ENCODE measurements around the gene ZCCHC14. TPM values are rescaled to one million over a fixed set of nuclear protein-coding genes. Genes with fewer than 3 reads are reported as not detected.
"Not testable (repeated sequence)": the region's sequence is repeated elsewhere in the genome, so short reads cannot be mapped to it uniquely, and the experiment has no call there.

ZCCHC14 gene
- total and polyA plus RNA-seq, 2 experiments from 2014 or later: 4.3 to 14.5 TPM

DNA sequence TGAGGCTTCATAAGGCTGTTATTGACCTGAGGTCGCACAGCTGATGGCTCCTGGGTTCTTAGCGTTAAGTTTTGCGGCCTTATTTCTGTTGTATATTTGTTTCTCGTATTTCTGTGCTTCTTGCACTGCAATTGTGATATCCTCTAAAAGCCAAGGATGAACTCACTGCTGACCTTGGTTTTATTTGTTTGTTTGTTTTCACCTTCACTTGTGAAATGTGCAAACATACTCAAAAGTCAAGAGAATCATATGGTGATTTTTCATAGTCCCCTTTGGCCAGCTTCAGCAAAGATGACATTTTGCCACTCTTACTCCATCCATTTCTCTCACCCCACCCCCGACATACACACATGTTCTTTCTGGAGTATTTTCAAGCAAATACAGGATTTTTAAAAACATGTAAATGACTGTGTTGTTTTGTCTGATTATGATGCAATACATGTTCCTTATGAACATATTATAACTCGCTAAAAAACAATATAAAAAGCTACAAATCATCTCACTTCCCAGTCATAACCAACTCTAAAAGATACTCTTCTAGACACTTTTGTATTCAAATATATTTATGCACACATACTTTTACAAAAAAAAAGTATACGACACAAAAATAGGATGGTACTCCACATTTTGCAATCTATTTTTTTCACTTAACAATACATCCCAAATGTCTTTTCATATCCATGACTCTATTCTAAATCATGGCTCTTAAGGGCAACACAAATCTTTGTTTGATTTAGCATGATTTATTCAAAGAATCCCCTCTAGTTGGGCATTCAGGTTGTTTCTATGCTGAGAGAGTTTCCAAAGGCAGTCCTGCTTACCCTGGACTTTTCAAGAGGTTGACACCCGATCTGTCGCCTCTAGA, 5.7 kb upstream of the ZCCHC14 start:
- Histone ChIP-seq H3K4me2 (no peak overlapping the region), H3K27me3 (no peaks in the 10 kb centered on the region), H3K4me1 (ENCODE audit: insufficient read depth) (peaks cover 16% of the 10 kb centered on the region), H3K9me2 (replicated peaks; ENCODE audit: insufficient read depth) (no peaks in the 10 kb centered on the region), H3K79me2 (no peaks in the 10 kb centered on the region), H3K4me3 (no peak overlapping the region), H3K27ac (no peak overlapping the region), H3K9me3 (ENCODE audit: low read depth) (no peaks in the 10 kb centered on the region), H3K36me3 (replicated peaks; ENCODE audit: insufficient read depth, low read depth) (no peaks in the 10 kb centered on the region), H2AFZ (no peak overlapping the region), H4K20me1 (ENCODE audit: insufficient read depth, poor library complexity, severe bottlenecking) (no peaks in the 10 kb centered on the region)
- 77% methylated on average over 9 of the region's 9 CpGs for WGBS (ENCODE audit: low lambda C conversion rate, missing lambda C conversion rate)
- no peak for DNase-seq (ENCODE audit: low spot score)
- no peak for TF ChIP-seq EZH2phosphoT487 (IDR thresholded peaks at IDR 0.05; ENCODE audit: low read depth, severe bottlenecking, unreplicated experiment)
- TF ChIP-seq EZH2 (IDR thresholded peaks at IDR 0.05; ENCODE audit: borderline replicate concordance): no peak
- TF ChIP-seq, protein P1, sequence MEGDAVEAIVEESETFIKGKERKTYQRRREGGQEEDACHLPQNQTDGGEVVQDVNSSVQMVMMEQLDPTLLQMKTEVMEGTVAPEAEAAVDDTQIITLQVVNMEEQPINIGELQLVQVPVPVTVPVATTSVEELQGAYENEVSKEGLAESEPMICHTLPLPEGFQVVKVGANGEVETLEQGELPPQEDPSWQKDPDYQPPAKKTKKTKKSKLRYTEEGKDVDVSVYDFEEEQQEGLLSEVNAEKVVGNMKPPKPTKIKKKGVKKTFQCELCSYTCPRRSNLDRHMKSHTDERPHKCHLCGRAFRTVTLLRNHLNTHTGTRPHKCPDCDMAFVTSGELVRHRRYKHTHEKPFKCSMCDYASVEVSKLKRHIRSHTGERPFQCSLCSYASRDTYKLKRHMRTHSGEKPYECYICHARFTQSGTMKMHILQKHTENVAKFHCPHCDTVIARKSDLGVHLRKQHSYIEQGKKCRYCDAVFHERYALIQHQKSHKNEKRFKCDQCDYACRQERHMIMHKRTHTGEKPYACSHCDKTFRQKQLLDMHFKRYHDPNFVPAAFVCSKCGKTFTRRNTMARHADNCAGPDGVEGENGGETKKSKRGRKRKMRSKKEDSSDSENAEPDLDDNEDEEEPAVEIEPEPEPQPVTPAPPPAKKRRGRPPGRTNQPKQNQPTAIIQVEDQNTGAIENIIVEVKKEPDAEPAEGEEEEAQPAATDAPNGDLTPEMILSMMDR (IDR thresholded peaks at IDR 0.05; ENCODE audit: poor library complexity): no peak

DNA sequence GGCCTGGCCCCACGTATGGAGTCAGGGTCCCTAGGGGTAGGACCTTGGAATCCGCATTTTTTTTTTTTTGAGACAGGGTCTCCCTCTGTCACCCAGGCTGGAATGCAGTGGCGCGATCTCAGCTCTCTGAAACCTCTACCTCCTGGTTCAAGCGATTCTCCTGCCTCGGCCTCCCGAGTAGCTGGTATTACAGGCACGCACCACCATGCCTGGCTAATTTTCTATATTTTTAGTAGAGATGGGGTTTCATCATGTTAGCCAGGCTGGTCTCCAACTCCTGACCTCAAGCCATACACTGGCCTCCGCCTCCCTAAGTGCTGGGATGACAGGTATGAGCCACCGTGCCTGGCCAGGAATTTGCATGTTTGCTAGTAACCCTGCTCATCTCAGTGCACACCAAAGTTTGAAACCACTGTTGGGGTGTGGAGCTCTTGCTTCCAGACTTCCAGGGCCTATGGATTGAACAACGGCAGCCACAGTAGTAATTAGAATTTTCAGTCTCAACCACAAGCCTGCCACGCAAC, 5.0 kb upstream of the ZCCHC14 start:
- not testable (repeated sequence) for H3K9me2 ChIP-seq (replicated peaks; ENCODE audit: insufficient read depth); H4K20me1 ChIP-seq (ENCODE audit: insufficient read depth, poor library complexity, severe bottlenecking); H2AFZ ChIP-seq; H3K4me3 ChIP-seq; H3K36me3 ChIP-seq (replicated peaks; ENCODE audit: insufficient read depth, low read depth); H3K27me3 ChIP-seq; H3K79me2 ChIP-seq; DNase-seq (ENCODE audit: low spot score); H3K9me3 ChIP-seq (ENCODE audit: low read depth); H3K4me2 ChIP-seq
- WGBS (ENCODE audit: low lambda C conversion rate, missing lambda C conversion rate): 96% methylated on average over 12 of the region's 12 CpGs
- peak overlapping the region; percentile 57 for H3K27ac ChIP-seq
- H3K4me1 ChIP-seq (ENCODE audit: insufficient read depth): peaks cover 16% of the 10 kb centered on the region

DNA sequence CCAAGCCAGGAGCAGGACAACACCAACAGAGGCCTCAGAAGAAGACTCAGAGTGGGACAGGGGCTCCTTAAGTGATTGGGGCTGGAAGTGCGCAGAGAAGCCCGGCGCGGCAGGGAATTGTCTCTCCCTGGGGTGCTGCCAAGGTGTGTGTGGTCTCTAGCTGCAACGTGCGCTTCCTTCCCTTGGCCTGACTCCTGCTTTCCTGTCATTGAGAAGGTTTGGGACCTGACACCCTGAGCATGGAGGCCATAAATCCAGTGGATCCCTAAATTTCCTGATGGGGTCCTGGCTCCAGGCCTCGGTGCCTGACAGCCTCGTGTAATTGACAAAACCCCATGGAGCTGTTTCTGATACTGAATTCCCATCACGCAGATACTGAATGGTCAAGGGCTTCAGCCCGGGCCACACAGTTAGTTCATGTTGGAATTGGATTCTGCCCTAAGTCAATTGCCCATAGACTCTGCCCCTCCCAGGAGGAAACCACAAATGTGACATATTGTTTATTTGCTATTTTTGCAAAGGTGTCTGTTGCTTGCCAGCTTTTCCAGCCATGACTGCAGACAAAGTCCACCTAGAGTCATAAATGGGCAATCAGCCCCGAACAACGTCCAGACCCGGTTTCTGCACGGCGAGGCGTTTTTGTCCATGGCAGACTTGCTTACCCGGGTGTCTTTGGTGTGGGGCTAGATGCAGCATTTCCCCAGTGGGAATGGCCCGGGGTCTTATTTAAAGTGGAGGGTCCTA, 4.4 kb upstream of the ZCCHC14 start:
- H3K27me3 ChIP-seq; H3K9me3 ChIP-seq (ENCODE audit: low read depth): not testable (repeated sequence)

DNA sequence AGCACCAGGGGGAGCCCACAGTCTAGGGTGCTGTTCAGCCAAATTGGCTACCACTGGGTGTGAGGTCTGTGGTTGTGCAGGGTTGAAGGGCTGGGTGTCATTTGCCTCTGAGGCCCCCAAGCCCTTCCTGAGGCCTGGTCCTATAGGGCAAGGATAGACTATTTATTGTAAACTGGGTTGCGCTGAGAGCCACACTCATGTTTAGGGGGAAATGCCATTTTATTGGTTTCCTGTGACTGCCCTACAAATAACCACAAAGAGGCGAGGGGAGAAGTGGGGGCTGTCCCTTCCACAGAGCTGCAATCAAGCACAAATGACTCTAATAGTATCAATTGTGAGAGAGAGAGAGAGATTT, 3.6 kb upstream of the ZCCHC14 start:
- Histone ChIP-seq H3K4me2 (no peak overlapping the region), H3K4me1 (ENCODE audit: insufficient read depth) (peaks cover 17% of the 10 kb centered on the region), H3K9me3 (ENCODE audit: low read depth) (no peaks in the 10 kb centered on the region), H3K4me3 (no peak overlapping the region), H3K27me3 (no peaks in the 10 kb centered on the region), H3K27ac (peak overlapping the region; percentile 76), H4K20me1 (ENCODE audit: insufficient read depth, poor library complexity, severe bottlenecking) (peaks cover 5% of the 10 kb centered on the region), H3K36me3 (replicated peaks; ENCODE audit: insufficient read depth, low read depth) (no peaks in the 10 kb centered on the region), H2AFZ (no peak overlapping the region), H3K79me2 (peaks cover 5% of the 10 kb centered on the region), H3K9me2 (replicated peaks; ENCODE audit: insufficient read depth) (no peaks in the 10 kb centered on the region)
- TF ChIP-seq EZH2 (IDR thresholded peaks at IDR 0.05; ENCODE audit: borderline replicate concordance) (no peak), EZH2phosphoT487 (IDR thresholded peaks at IDR 0.05; ENCODE audit: low read depth, severe bottlenecking, unreplicated experiment) (no peak)
- TF ChIP-seq, protein P1 (IDR thresholded peaks at IDR 0.05; ENCODE audit: poor library complexity): no peak
- 67% methylated on average over 2 of the region's 2 CpGs for WGBS (ENCODE audit: low lambda C conversion rate, missing lambda C conversion rate)
- DNase-seq (ENCODE audit: low spot score): no peak

More for the DNA sequence above, 4.4 kb upstream of the ZCCHC14 start:
- not testable (repeated sequence) for H3K4me3 ChIP-seq; H3K79me2 ChIP-seq; H4K20me1 ChIP-seq (ENCODE audit: insufficient read depth, poor library complexity, severe bottlenecking); H3K9me2 ChIP-seq (replicated peaks; ENCODE audit: insufficient read depth); H3K36me3 ChIP-seq (replicated peaks; ENCODE audit: insufficient read depth, low read depth); H3K4me2 ChIP-seq; H2AFZ ChIP-seq
- Histone ChIP-seq H3K4me1 (ENCODE audit: insufficient read depth) (peaks cover 16% of the 10 kb centered on the region), H3K27ac (peak overlapping the region; percentile 76)
- 79% methylated on average over 18 of the region's 18 CpGs for WGBS (ENCODE audit: low lambda C conversion rate, missing lambda C conversion rate)
- peak; percentile 41 for DNase-seq (ENCODE audit: low spot score)

Measured in hepatocyte (in vitro differentiated cells).